Stimulated activated CD4-positive, alpha-beta T cell treated with anti-CD3 and anti-CD28 coated beads, Interleukin-4, amount 100 ng/mL, for 24 hours (primary cell): ENCODE data around the gene GTPBP3.
A peak's percentile ranks its signal among the peaks of the same experiment; 100 is the strongest.

Source experiments
- DNase-seq: peaks from one replicate; pipeline ENCODE4 v3.0.0-alpha.2; 2020

The GTPBP3 gene

GRCh38 chr19:17328517-17329365, 8.6 kb upstream of the GTPBP3 start:
- DNase-seq, result peak; percentile 16

GRCh38 chr19:17329366-17330261, 7.7 kb upstream of the GTPBP3 start:
- no peak for DNase-seq

DNA sequence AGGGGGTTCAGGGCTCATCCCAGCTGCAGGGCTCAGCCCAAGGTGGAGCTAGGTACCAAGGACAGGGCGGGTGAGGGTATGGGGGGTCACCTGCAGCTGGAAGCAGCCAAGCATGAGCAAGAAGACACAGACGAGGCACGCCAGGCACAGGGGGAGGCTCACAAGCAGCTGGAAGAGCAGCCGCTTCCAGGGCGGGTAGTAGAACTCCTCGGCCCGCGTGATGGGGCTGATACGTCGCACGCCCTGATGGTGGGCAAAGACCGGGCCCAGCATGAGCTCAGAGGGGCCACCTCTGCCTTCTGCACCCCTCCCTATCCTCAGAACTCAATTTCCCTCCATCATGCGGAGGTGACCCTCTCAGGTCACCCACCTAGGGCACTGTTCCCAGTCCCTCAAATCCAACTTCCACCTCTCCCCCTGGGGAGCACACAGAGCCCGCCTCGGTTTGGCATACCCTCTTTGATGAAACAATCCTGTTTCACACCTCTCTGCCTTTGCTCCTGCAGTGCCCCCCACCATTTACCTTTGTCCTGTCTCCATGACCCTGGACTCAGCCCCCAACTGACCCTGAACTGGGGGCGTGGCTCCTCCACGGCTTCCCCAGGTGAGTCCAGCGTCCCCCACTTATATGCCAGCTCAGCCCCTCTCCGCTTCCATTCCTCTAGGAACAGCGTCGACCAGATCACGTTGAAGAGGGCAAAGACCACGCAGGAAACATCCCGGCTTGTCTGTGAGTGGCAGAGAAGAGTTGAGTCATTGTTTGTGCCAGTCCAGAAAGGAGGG, 6.9 kb upstream of the GTPBP3 start:
- DNase-seq, result no peak

DNA sequence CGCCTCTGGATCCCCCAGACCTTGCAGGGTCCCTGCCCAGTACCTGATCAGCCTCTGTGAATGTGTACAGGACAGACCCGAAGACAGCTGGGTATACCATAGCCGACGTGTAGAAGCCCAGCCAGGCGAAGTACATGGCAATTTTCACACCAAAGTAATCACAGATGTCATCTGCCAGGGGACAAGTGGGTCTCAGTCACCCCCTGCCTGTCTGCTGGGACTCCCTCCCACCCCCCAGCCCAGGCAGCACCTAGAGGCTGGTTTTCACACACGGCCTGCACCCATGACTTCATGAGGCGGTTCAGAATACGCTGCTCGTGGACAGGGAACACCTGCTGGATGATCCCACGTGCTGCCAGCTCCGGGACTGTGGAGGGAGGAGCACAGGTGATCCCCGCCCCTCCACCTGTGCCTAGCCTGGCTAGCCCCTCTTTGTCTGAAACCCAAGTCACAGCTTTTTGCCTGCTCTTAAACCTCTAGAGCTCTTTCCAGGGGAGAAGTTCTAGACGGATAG, 6.3 kb upstream of the GTPBP3 start:
- DNase-seq, result no peak

DNA sequence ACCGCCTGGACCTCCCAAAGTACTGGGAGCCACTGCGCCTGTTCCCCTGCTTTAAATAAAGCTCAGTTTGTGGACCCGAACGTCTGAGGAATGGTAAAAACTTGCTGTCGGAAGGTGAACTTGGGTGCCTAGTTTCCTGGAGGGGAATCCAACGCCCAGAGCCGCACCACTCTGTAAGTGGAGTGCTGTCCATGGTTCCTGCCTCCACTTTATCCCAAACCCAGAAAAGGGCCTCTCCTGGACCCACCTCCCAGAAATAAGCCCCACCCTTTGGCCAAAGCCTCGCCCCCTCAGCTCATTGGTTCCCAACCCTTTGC, 5.0 kb upstream of the GTPBP3 start:
- no peak for DNase-seq

GRCh38 chr19:17332677-17333581, 4.4 kb upstream of the GTPBP3 start:
- peak; percentile 45 for DNase-seq

DNA sequence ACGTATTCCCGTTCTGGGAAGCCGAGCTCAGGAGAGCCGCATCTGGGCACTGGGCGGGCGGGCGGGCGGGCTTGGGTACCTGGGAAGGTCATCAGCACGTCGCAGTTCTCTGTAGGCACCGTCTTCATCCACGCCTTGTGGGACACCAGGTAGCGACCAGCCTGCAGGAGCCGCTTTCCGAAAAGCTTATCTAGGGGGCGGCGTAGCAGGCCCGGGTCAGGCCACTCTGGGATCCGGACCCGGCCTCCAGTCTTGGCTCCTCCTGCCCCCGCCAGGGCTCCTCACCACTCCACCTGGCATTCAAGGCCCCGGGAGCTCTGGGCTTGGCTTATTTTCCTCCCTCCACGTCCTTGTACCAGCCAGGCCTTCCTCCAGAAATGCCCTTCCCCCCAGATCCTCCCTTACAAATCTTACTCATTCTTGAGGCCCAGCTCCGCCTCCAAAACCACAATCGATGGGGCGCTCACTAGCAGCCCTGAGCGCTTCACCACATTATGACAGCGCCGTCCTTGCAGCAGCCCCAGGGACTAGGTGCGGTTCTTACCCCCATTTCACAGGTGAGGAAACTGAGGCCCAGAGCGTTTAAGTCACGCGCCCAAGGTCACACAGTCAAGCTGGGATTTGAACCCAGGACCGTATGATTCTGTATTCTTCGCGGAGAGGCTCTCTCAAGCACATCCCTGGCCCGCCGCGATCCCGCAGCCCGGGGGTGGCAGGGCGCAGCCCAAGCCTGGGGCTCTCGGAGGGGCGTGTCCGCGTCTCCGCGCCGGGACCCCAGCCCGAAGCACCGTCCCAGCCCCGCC, 3.5 kb upstream of the GTPBP3 start:
- DNase-seq, result peak; percentile 85

DNA sequence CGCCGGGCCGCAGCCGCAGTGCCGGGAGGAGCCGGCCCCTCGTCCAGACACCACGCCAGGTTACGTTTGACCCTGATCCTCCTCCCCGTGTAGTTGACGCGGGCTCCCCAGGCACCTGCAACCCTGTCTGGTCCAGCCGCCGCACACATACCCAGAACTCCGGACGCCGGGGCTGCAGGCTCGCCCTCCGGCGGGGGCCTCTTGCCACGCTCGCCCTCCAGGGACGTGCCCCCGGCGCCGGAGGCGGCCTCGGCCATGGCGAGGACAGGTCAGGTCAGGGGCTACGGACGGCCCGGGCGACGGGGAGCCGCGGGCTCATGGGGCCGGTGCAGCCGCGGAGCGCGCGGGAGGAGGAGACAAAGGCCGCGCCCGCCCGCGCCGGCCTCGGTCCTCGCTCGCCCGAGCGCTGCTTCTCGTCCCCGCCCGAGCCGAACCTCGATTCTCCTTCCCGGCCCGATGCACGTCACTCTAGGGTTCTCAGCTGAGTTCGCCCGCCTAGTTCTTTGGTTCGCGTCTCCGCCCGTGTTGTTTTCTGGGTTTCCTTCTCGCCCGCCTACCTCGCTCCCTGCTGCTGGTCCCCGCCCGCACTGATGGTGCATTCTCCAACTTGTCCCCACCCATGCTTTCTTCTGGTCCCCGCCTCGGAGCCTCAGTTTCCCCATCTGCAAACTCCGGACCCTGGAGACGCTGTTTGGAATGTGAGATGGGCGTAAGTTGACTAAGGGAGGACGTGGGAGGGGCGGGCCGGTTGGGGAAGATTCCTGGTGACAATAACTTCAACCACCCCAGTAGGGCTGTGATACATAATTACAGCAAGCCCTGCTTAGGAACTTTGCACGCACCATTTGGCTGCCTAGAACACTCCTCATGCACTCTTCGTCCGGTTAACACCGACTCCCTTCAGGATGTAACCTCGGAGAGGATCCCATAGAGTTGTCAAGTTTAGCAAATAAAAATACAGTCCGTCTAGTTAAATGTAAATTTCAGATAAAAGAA, 2.6 kb upstream of the GTPBP3 start, which contains the start of gene ANO8:
TSS of gene ANO8 (minus strand) at position 442 of the 996 bp plus-strand sequence. CDS start at position 257, 185 bp downstream.
- peak; percentile 96 for DNase-seq

DNA sequence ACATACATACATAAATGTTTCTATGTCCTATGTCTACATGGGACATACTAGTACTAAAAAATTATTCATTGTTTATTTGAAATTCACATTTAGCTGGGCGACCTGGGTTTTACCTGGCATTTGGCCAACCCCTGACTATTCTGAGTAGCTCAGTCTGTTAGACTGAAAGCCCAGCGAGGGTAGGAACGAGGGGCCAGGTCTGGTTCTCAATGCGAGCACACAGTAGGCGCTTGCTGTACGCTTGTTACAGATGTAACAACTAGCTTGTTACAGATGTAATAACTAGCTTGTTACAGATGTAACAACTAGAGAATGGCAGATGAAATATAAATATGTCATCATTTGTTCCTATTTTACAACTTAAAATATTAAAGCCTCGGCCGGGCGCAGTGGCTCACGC, 1.8 kb upstream of the GTPBP3 start:
- DNase-seq, result no peak

- peak; percentile 22 for DNase-seq
These were observed 501 bp downstream of the GTPBP3 start for GRCh38 chr19:17337675-17338432.

- DNase-seq, result no peak
These were observed 1.2 kb downstream of the GTPBP3 start for GRCh38 chr19:17338433-17339078.

DNA sequence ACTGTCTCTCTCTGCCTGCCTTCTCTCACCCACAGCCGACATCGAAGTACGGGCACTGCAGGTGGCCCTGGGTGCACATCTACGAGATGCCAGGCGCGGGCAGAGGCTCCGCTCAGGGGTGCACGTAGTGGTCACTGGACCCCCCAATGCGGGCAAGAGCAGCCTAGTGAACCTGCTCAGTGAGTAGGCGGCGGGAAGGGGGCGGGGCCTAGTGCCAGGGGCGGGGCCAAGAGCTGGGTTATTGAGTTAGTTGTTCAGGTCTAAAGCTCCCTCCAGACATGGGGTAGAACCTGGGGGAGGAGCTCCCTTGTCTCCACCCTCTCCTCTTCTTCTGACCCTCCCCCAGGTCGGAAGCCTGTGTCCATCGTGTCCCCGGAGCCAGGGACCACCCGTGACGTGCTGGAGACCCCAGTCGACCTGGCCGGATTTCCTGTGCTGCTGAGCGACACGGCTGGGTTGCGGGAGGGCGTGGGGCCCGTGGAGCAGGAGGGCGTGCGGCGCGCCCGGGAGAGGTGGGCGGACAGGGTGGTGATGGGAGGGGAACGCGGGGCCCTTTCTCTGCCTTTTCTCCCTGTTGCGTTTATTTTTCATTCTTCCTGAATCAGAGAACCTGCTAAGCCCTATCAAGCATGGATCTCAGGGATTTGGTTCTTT, 1.9 kb downstream of the GTPBP3 start:
- peak; percentile 40 for DNase-seq

GRCh38 chr19:17340302-17340870, 3.0 kb downstream of the GTPBP3 start:
- no peak for DNase-seq

DNA sequence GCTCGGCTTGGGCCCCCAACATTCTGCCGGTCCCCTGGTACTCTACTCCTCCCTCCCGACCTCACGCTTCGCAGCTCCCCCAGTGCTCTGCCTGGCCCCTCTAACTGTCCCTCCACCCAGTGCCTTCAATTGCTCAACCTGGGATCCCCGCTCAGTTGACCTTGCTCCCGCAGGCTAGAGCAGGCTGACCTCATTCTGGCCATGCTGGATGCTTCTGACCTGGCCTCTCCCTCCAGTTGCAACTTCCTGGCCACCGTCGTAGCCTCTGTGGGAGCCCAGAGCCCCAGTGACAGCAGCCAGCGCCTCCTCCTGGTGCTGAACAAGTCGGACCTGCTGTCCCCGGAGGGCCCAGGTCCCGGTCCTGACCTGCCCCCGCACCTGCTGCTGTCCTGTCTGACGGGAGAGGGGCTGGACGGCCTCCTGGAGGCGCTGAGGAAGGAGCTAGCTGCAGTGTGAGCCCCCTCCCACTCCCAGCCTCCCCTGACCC, 3.6 kb downstream of the GTPBP3 start:
- no peak for DNase-seq

- DNase-seq, result no peak
These were observed 4.0 kb downstream of the GTPBP3 start for GRCh38 chr19:17341386-17341785.

DNA sequence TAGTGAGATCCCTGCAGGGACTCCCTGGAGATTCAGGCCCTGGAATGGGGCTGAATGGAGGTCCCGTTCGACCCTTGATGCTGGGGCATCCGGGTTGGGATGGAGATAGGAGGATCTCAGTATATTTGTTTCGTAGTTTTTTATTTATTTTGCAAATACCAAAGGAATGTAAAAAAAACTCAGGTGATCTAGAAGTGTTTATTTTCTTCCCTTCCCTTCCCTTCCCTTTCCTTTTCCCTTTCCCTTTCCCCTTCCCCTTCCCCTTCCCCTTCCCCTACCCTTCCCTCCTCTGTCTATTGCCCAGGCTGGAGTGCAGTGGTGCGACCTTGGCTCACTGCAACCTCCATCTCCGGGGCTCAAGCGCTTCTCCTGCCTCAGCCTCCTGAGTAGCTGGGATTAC, 4.5 kb downstream of the GTPBP3 start:
- no peak for DNase-seq

GRCh38 chr19:17346109-17346671, 8.8 kb downstream of the GTPBP3 start:
- DNase-seq, result peak; percentile 81
